H1 (cell line): ENCODE measurements around the gene PIK3R1. TPM values are rescaled to one million over a fixed set of nuclear protein-coding genes. Genes with fewer than 3 reads are reported as not detected.

ENCODE experiments used
- CTCF ChIA-PET: fragments of 300-600 bp; sonication (Branson Sonifier 250); formaldehyde crosslinking; loops from one replicate; lab custom pipeline; 2021; ENCODE audit not compliant: partially characterized antibody; lab: Charles Lee
- POLR2A ChIA-PET: fragments of 300-600 bp; sonication (Branson Sonifier 250); formaldehyde crosslinking; loops from one replicate; lab custom pipeline; 2021; ENCODE audit warnings: inconsistent platforms; ENCODE audit not compliant: partially characterized antibody; lab: Charles Lee
- DNase-seq, 2 experiments: peaks; one replicate each; pipeline versions ENCODE4 v3.0.0 to v3.0.0-alpha.2; 2010 to 2022; ENCODE audit warnings: low spot score in 2 of 2, low read depth in 1 of 2, mixed read lengths in 1 of 2
- FAIRE-seq: peaks from 2 replicates; lab custom pipeline; 2011; peaks lifted over from hg19 to GRCh38; lab: Jason Lieb, UNC
- H2AFZ ChIP-seq: 2 replicates; pipeline ENCODE4 v1.8.1; 2012; ENCODE audit warnings: low read length, inconsistent platforms
- H2AK5ac ChIP-seq: 2 replicates; pipeline ENCODE4 v1.6.1; 2013; ENCODE audit warnings: low read depth, low read length
- H2BK120ac ChIP-seq: replicated peaks from 2 replicates; pipeline ENCODE3; 2013; ENCODE audit warnings: low read depth, low read length, inconsistent platforms
- H2BK12ac ChIP-seq: 2 replicates; pipeline ENCODE4 v1.6.1; 2013; ENCODE audit warnings: low read depth, low read length
- H2BK15ac ChIP-seq: 2 replicates; pipeline ENCODE4 v1.6.1; 2013; ENCODE audit warnings: low read length
- H2BK20ac ChIP-seq: 2 replicates; pipeline ENCODE4 v1.6.1; 2013; ENCODE audit warnings: low read length
- H2BK5ac ChIP-seq: 2 replicates; pipeline ENCODE4 v1.6.1; 2013; ENCODE audit warnings: low read depth, low read length
- H3K14ac ChIP-seq: 2 replicates; pipeline ENCODE4 v1.6.1; 2013; ENCODE audit warnings: inconsistent platforms; ENCODE audit not compliant: insufficient read length
- H3K18ac ChIP-seq: 2 replicates; pipeline ENCODE4 v1.6.1; 2013; ENCODE audit warnings: low read length; ENCODE audit errors: extremely low read depth
- H3K23ac ChIP-seq: 2 replicates; pipeline ENCODE4 v1.6.1; 2013; ENCODE audit warnings: inconsistent platforms; ENCODE audit not compliant: insufficient read length
- H3K23me2 ChIP-seq: 2 replicates; pipeline ENCODE4 v1.6.1; 2013; ENCODE audit warnings: low read depth, low read length
- H3K27ac ChIP-seq: 2 replicates; pipeline ENCODE4 v1.6.1; 2011; ENCODE audit warnings: low read depth, low read length, inconsistent platforms
- H3K27me3 ChIP-seq, 4 experiments: replicated peaks in 1 of 4; 1 replicate in 1 of 4; 2 replicates in 3 of 4; pipeline versions ENCODE4 v1.6.1 to v1.8.1; 2011 to 2013; ENCODE audit warnings: low read length in 3 of 4, mild to moderate bottlenecking in 3 of 4, inconsistent platforms in 2 of 4, mixed read lengths in 2 of 4, moderate library complexity in 1 of 4; ENCODE audit not compliant: control insufficient read depth in 3 of 4, insufficient read depth in 3 of 4; ENCODE audit errors: extremely low read depth in 1 of 4
- H3K36me3 ChIP-seq, 4 experiments: 2 replicates each; pipeline versions ENCODE4 v1.6.1 to v1.8.1; 2011 to 2013; ENCODE audit warnings: mild to moderate bottlenecking in 4 of 4, low read length in 3 of 4, moderate library complexity in 2 of 4, control low read depth in 1 of 4, inconsistent platforms in 1 of 4; ENCODE audit not compliant: insufficient read depth in 4 of 4, control insufficient read depth in 2 of 4
- H3K4ac ChIP-seq: replicated peaks from 2 replicates; pipeline ENCODE3; 2013; ENCODE audit warnings: low read length, low read depth, mixed read lengths, inconsistent platforms; ENCODE audit not compliant: insufficient read length
- H3K4me1 ChIP-seq, 4 experiments: replicated peaks in 1 of 4; 1 replicate in 1 of 4; 2 replicates in 3 of 4; pipeline versions ENCODE4 v1.6.1 to v1.8.1; 2011 to 2013; ENCODE audit warnings: low read length in 3 of 4, inconsistent platforms in 2 of 4, mixed read lengths in 1 of 4; ENCODE audit not compliant: insufficient read depth in 4 of 4, control insufficient read depth in 3 of 4
- H3K4me2 ChIP-seq, 2 experiments: 2 replicates each; pipeline versions ENCODE4 v1.6.1 to v1.8.1; 2011 to 2013; ENCODE audit warnings: low read depth in 2 of 2, low read length in 2 of 2, control low read depth in 1 of 2, inconsistent platforms in 1 of 2, mild to moderate bottlenecking in 1 of 2; ENCODE audit not compliant: insufficient read depth in 1 of 2
- H3K4me3 ChIP-seq, 4 experiments: fragments of 200-600, 300-600 bp in 1 of 4; sonication (generic), shearing (Covaris generic), sonication (Bioruptor Twin) in 1 of 4; 2 replicates each; pipeline versions ENCODE4 v1.5.1 to v1.8.1; 2011 to 2016; ENCODE audit warnings: low read length in 4 of 4, low read depth in 3 of 4, control low read depth in 2 of 4, inconsistent platforms in 2 of 4, mild to moderate bottlenecking in 2 of 4, mixed read lengths in 1 of 4, moderate library complexity in 1 of 4; ENCODE audit not compliant: insufficient read depth in 2 of 4; ENCODE audit errors: extremely low read depth in 1 of 4
- H3K56ac ChIP-seq: replicated peaks from 2 replicates; pipeline ENCODE3; 2013; ENCODE audit warnings: low read depth, mild to moderate bottlenecking, mixed read lengths, low read length, inconsistent platforms; ENCODE audit not compliant: insufficient read length
- H3K79me1 ChIP-seq: 2 replicates; pipeline ENCODE4 v1.6.1; 2013; ENCODE audit warnings: low read depth, low read length, control low read depth
- H3K79me2 ChIP-seq, 2 experiments: 2 replicates each; pipeline versions ENCODE4 v1.6.1 to v1.8.1; 2012 to 2013; ENCODE audit warnings: low read length in 2 of 2, mild to moderate bottlenecking in 2 of 2, inconsistent platforms in 1 of 2; ENCODE audit not compliant: insufficient read depth in 2 of 2, control insufficient read depth in 1 of 2
- H3K9ac ChIP-seq, 4 experiments: replicated peaks in 1 of 4; 1 replicate in 1 of 4; 2 replicates in 3 of 4; pipeline versions ENCODE4 v1.6.1 to v1.8.1; 2011 to 2013; ENCODE audit warnings: low read depth in 3 of 4, low read length in 3 of 4, control low read depth in 2 of 4, mild to moderate bottlenecking in 2 of 4, moderate library complexity in 2 of 4, inconsistent platforms in 1 of 4; ENCODE audit errors: extremely low read depth in 1 of 4
- H3K9me3 ChIP-seq, 2 experiments: 2 replicates each; pipeline versions ENCODE4 v1.6.1 to v1.8.1; 2012 to 2013; ENCODE audit warnings: mild to moderate bottlenecking in 2 of 2, moderate library complexity in 2 of 2, control low read depth in 1 of 2, inconsistent platforms in 1 of 2, low read depth in 1 of 2, low read length in 1 of 2, mixed read lengths in 1 of 2; ENCODE audit not compliant: insufficient read depth in 2 of 2
- H4K20me1 ChIP-seq, 2 experiments: replicated peaks in 1 of 2; 2 replicates each; pipeline versions ENCODE3 to v1.8.1; 2011 to 2013; ENCODE audit warnings: inconsistent platforms in 2 of 2, low read length in 2 of 2, mild to moderate bottlenecking in 1 of 2; ENCODE audit not compliant: insufficient read depth in 2 of 2, control insufficient read depth in 1 of 2
- H4K5ac ChIP-seq: 2 replicates; pipeline ENCODE4 v1.6.1; 2013; ENCODE audit warnings: low read length, low read depth, mixed read lengths, inconsistent platforms; ENCODE audit not compliant: insufficient read length
- H4K8ac ChIP-seq: 2 replicates; pipeline ENCODE4 v1.8.0; 2013; ENCODE audit warnings: mild to moderate bottlenecking, moderate library complexity, low read length, inconsistent platforms; ENCODE audit not compliant: insufficient read depth; ENCODE audit errors: extremely low read depth
- H4K91ac ChIP-seq: replicated peaks from 2 replicates; pipeline ENCODE3; 2013; ENCODE audit warnings: low read length, mixed read lengths, inconsistent platforms; ENCODE audit not compliant: insufficient read length
- EP300 ChIP-seq, 2 experiments: IDR thresholded peaks; 1 replicate in 1 of 2; 2 replicates in 1 of 2; pipeline ENCODE4 v1.6.1; 2011 to 2012; ENCODE audit warnings: low read depth in 2 of 2, low read length in 2 of 2, mild to moderate bottlenecking in 2 of 2, borderline replicate concordance in 1 of 2, inconsistent platforms in 1 of 2, moderate library complexity in 1 of 2
- RAD21 ChIP-seq, 2 experiments: IDR thresholded peaks in 1 of 2; conservative IDR thresholded peaks in 1 of 2; 2 replicates each; pipeline ENCODE4 v1.6.1; 2011; ENCODE audit warnings: low read depth in 2 of 2, low read length in 2 of 2, improper control_type of control experiment in 1 of 2, inconsistent platforms in 1 of 2, mild to moderate bottlenecking in 1 of 2, moderate library complexity in 1 of 2
- TCF12 ChIP-seq: IDR thresholded peaks from 2 replicates; pipeline ENCODE4 v1.6.1; 2011; ENCODE audit warnings: low read depth, mild to moderate bottlenecking, low read length
- WGBS, 2 experiments: shearing (Covaris generic) in 1 of 2; methylation state at CpG; one replicate each; pipeline versions ENCODE4 v1.1.6 to v1.1.7; 2013 to 2015; ENCODE audit warnings: low lambda C conversion rate in 2 of 2, mixed read lengths in 2 of 2, inconsistent platforms in 1 of 2, low coverage in 1 of 2, missing lambda C conversion rate in 1 of 2; ENCODE audit not compliant: insufficient replicate concordance in 2 of 2, insufficient coverage in 1 of 2, insufficient read length in 1 of 2; ENCODE audit errors: extremely low coverage in 1 of 2, missing lambda C conversion rate in 1 of 2; 5-methylcytosine and 5-hydroxymethylcytosine counted together
- polyA plus RNA-seq, 7 experiments: library from polyadenylated mRNA; depleted of rRNA in 3 of 7; stranded (reverse) in 5 of 7; unstranded in 2 of 7; fragments of >200 nt in 5 of 7; fragments of 200-250 nt in 2 of 7; gene quantifications; 1 replicate in 5 of 7; 2 replicates in 1 of 7; 4 replicates in 1 of 7; pipeline versions ENCODE4 v1.2.1 to v1.2.3, GENCODE V29; 2011 to 2013; ENCODE audit warnings: missing spikeins in 2 of 7, mixed read lengths in 2 of 7
- total RNA-seq: library from RNA; stranded (reverse); fragmentation: NEBNext Ultra II Directional; extraction: Animal tissue kit (Norgen Biotek cat#: 25700); gene quantifications from 2 replicates; pipeline ENCODE4 v1.2.1, GENCODE V29; 2021

Gene PIK3R1
- total and polyA plus RNA-seq, 2 of the 8 experiments (the other 6 are each of a cell fraction or from before 2014, with no cell fraction given), result 2.3 to 13.7 TPM

DNA sequence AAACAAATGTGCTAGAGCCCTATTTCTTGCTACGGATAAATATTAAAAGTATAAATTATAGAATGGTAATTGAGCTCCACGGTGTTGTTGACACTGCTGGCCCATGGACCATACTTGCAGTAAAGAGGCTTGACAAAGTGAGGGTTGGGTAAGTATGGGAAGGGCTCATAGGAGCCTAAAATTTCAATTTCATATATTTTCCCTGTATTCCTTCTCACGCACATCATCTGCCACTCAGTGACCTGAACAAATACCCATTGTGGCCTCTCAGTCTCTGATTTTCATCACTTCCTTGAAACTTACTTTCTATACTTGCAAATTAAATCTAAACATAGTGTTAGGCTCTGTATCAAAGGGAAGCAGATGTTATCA is 116.5 kb downstream of the PIK3R1 start:
- Histone ChIP-seq H3K23me2 (no peaks in the 10 kb centered on the region; the same call in 1 of the 2 replicates), H2BK120ac (no peak overlapping the region), H3K4me1 (no peaks in the 10 kb centered on the region), H3K27ac (no peak overlapping the region), H3K9me3 (no peaks in the 10 kb centered on the region), H3K4ac (no peak overlapping the region), H3K79me2 (no peaks in the 10 kb centered on the region), H3K27me3 (no peaks in the 10 kb centered on the region), H2BK20ac (no peak overlapping the region), H3K9ac (no peak overlapping the region), H3K36me3 (no peaks in the 10 kb centered on the region), H3K14ac (no peak overlapping the region), H4K91ac (no peak overlapping the region), H2BK5ac (no peak overlapping the region), H3K56ac (no peak overlapping the region), H3K4me3 (no peak overlapping the region), H3K18ac (no peak overlapping the region), H4K5ac (no peak overlapping the region), H2BK12ac (no peak overlapping the region), H3K23ac (no peak overlapping the region), H2AFZ (no peak overlapping the region), H4K20me1 (no peaks in the 10 kb centered on the region), H2AK5ac (no peak overlapping the region), H2BK15ac (no peak overlapping the region), H4K8ac (no peak overlapping the region), H3K4me2 (no peak overlapping the region)
- WGBS, 2 experiments, result 91% methylated on average over 3 of the region's 3 CpGs; no CpG with 5 or more reads in 1 of the 2 experiments
- no peak for FAIRE-seq
- CTCF ChIA-PET, result interaction anchor here (1.8 to 2.1 kb wide), 2 partner anchors 17 to 45 kb away, joined by 5 to 7 read pairs; no protein-coding TSS in a partner anchor
- POLR2A ChIA-PET, result no interaction called here
- DNase-seq, result no peak
- TF ChIP-seq RAD21 (IDR thresholded peaks at IDR 0.05 in 1 of 2, conservative IDR thresholded peaks at IDR 0.05 in 1 of 2; ENCODE audit: low read depth in 2 of 2, low read length in 2 of 2) (no peak), TCF12 (no peak), EP300 (IDR thresholded peaks at IDR 0.05; ENCODE audit: borderline replicate concordance in 1 of 2, low read depth in 2 of 2, low read length in 2 of 2) (no peak)
- TF ChIP-seq, all 59 proteins: peak for 0
- no peaks in the 10 kb centered on the region for H3K79me1 ChIP-seq
